Skin epidermis (tissue), 12 donors: ENCODE data around the gene AMIGO3.
A peak's percentile ranks its signal among the peaks of the same experiment; 100 is the strongest.

Experiments used
- H3K27ac ChIP-seq, 21 experiments: fragments of 200-600 bp; sonication (generic) in 11 of 21; one replicate each; pipeline ENCODE4 v1.5.0; 2020; ENCODE audit warnings: mild to moderate bottlenecking in 3 of 21, inconsistent platforms in 2 of 21, moderate library complexity in 2 of 21
- H3K4me3 ChIP-seq, 7 experiments: fragments of 200-600 bp; sonication (generic) in 2 of 7; one replicate each; pipeline ENCODE4 v1.5.0; 2020; ENCODE audit warnings: inconsistent platforms in 2 of 7, mild to moderate bottlenecking in 2 of 7, moderate library complexity in 1 of 7

The AMIGO3 gene

GRCh38 chr3:49725906-49726681, 6.6 kb upstream of the AMIGO3 start:
- Histone ChIP-seq H3K27ac (peak overlapping the region in 2 of 21 experiments; percentile 90 to 98), H3K4me3 (no peak overlapping the region)

DNA sequence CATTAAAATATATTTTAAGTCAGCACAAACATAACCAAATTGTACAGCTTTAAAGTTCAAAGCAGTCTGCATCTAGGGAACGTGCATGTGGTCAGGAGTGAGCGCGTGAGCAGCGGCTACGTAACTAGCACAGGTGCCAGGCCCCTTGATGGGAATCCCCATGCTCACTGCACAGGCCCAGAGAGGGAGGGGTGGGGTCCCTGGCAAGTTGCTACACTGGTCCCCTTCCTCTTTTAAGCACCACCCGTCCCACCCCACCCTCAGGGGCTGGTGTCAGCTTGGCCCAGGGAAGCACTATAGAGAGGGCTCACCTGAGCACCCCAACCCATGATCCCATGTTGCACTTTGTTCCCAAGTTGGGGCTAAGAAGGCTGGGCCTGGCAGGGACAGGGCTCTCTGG, 5.1 kb upstream of the AMIGO3 start:
- peak overlapping the region; percentile 77 to 99 (median 90) for H3K4me3 ChIP-seq
- peak overlapping the region in 19 of 21 experiments; percentile 60 to 98 (median 93) for H3K27ac ChIP-seq

- Histone ChIP-seq H3K4me3 (peak within 1 kb of the TSS; percentile 77 to 99 (median 90)), H3K27ac (peak within 1 kb of the TSS; percentile 65 to 98 (median 94))
These were observed 4.4 kb upstream of the AMIGO3 start, which contains the start of gene GMPPB for GRCh38 chr3:49723628-49724551. Gene GMPPB (minus strand): TSS chr3:49723951. CDS start chr3:49723726, 225 bp downstream.

- Histone ChIP-seq H3K4me3 (peak overlapping the region; percentile 77 to 99 (median 90)), H3K27ac (peak overlapping the region; percentile 65 to 98 (median 94))
These were observed 3.8 kb upstream of the AMIGO3 start for GRCh38 chr3:49723296-49723627.

DNA sequence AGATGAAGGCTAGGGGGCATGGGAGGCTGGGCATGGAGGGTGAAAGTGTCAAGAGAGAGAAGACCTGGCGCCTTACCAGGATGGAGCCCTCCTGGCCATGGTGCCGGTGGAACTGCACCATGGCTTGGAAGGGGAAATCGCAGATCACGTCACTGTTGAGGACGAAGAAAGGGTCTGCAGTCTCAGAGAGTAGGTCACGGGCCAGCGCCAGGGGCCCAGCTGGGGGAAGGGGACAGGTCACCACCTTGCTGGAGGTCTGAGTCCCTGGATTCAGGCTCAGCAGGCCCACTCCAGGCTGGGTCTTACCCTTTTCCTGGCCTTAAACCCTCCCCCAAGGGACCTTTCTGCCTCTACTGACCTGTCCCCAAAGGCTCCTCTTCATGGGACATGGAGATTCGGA, 3.4 kb upstream of the AMIGO3 start:
- Histone ChIP-seq H3K4me3 (peak overlapping the region; percentile 77 to 99 (median 90)), H3K27ac (peak overlapping the region in 20 of 21 experiments; percentile 87 to 98 (median 94))

- peak overlapping the region in 8 of 21 experiments; percentile 90 to 98 (median 94) for H3K27ac ChIP-seq
- peak overlapping the region in 2 of 7 experiments; percentile 77 to 90 for H3K4me3 ChIP-seq
These were observed 2.7 kb upstream of the AMIGO3 start for GRCh38 chr3:49721896-49722781.

DNA sequence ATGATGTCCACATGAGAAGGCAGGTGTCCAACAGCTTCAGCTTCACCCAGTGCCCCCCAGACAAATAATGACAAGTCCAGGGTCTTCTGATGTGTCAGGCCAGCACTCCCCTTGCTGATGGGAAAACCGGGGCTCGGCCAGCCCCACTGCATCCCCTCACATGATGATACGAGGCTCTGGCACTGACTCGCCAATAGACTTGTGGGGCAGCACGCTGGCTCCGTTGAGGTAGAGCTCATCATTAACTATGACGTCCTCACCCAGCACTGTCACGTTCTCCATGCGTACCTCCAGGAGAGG, 2.1 kb upstream of the AMIGO3 start:
- H3K27ac ChIP-seq, result no peak overlapping the region
- no peak overlapping the region for H3K4me3 ChIP-seq

DNA sequence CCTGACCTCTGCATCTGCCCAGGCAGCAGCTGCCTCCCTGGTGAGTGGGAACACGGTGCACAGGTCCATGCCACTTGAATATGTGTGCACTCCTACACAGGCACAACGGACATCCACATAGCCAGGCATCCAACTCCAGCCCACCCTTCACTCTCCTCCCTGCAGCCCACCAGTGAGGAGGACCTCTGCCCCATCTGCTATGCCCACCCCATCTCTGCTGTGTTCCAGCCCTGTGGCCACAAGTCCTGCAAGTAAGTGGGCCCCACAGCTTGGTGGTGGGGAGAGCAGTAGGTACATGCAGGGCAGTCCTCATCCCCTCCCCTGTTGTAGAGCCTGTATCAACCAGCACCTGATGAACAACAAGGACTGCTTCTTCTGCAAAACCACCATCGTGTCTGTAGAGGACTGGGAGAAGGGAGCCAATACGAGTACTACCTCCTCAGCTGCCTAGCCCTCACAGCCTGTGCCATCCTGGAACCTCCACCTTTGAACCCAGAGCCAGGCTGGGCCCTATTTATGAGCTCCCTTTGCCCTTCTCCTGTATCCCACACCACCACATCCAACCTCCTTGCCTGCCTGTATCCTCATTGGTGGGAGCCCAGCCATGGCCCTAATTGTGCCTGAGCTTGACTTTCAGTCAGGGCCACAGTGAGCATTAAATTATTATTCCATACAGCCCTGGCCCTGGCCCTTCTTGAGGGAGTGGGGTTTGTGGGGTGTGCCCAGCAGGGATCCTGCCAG, 1.5 kb upstream of the AMIGO3 start:
- Histone ChIP-seq H3K27ac (no peak overlapping the region), H3K4me3 (no peak overlapping the region)

- peak overlapping the region; percentile 36 to 52 (median 41) for H3K4me3 ChIP-seq
- peak overlapping the region in 8 of 21 experiments; percentile 12 to 86 (median 60) for H3K27ac ChIP-seq
These were observed 648 bp downstream of the AMIGO3 start for GRCh38 chr3:49718858-49719213.

GRCh38 chr3:49717959-49718857, 1.3 kb downstream of the AMIGO3 start:
- peak overlapping the region in 3 of 7 experiments; percentile 48 to 52 (median 50) for H3K4me3 ChIP-seq

DNA sequence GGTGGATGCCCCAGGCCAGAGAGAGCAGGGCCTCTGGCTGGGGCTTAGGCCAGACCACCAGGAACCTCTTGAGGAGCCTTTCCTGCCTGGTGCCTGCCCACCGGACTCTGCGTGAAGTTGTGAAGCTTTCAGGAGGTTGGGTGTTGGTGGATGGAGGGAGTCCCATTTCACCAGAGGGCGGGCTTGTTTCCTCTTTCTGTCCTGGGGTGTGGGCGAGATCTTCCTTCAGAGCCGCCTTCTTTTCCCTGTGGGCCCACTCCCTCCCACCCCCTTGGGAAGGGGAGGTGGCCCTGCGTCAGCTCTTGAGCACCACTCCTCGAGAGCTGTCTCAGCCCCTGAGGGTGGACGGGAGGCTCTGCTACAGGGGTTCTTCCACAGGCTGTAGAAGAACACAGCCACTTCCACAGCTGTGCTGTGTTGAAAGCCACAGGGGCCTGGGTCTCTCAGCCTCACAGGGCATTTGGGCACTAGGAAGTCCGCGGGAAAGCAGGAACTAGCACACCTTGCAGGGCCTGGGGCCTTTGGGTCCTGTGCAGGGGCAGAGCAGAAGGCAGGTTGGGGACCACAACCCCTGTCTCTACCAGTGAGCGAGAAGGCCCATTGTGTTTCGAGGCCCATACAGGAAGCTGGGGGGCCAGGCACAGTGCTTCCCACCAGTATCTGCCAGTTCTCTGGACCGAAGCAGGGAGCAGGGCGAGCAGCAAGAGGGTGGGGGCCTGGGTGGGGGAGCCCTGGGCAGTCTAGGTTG, 2.1 kb downstream of the AMIGO3 start:
- no peak overlapping the region for H3K27ac ChIP-seq
- H3K4me3 ChIP-seq, result no peak overlapping the region

More at GRCh38 chr3:49717959-49718857, 1.3 kb downstream of the AMIGO3 start:
- H3K27ac ChIP-seq, result no peak overlapping the region

DNA sequence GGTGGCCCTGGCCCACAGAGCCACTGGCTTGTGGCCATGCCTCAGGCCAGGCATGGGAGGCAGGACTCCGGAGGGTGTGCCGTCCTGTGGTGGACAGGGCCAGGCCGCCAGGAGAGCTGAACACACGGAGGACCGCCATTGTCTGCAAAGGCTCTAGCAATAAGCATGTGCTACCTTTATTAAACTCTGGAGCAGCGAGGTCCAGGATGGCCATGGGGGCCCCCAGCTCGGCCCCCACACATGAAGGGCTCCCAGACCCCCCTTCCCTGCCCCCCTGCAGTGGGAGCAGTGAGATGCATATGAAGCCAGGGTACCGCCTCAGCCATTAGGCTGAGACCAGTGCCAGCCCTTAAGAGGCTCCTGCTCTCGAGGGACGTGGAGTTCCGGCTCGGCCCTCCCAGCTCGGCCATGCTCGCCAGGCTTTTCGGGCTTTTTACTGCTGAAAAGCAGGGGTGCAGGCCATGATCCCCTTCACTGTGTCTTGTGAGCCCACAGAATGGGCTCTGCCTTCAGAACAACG, 2.7 kb downstream of the AMIGO3 start:
- H3K27ac ChIP-seq, result no peak overlapping the region
- no peak overlapping the region for H3K4me3 ChIP-seq

DNA sequence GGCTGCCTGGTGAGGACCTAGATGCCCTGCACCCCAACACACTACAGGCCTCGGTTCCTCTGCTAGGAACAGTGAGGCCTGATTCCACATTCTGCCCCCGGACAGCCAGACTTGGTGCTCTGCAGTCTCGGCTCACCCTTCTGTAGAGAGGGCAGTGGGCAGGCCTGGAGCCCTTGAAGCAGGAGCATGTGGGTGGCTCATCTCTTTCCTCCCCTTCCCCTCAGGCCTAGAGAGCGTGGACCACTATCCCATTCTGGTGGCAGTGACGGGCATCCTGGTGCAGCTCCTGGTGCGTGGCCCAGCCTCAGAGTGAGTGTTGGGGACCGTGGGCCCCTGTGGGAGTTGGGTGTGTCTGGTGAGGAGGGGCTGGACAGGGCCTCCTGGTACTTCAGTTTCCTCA, 3.3 kb downstream of the AMIGO3 start:
- Histone ChIP-seq H3K27ac (no peak overlapping the region), H3K4me3 (no peak overlapping the region)

- no peak overlapping the region for H3K4me3 ChIP-seq
- H3K27ac ChIP-seq, result no peak overlapping the region
These were observed 3.8 kb downstream of the AMIGO3 start for GRCh38 chr3:49715611-49716121.

- H3K27ac ChIP-seq, result no peak overlapping the region
- H3K4me3 ChIP-seq, result no peak overlapping the region
These were observed 4.5 kb downstream of the AMIGO3 start for GRCh38 chr3:49714728-49715550.
